Peyer's patch (tissue), 4 donors: Measurements from ENCODE around the gene CDKAL1. TPM values are rescaled to one million over a fixed set of nuclear protein-coding genes. Genes with fewer than 3 reads are reported as not detected.

Source experiments
- DNase-seq, 3 donors: peaks; one replicate each; pipeline ENCODE4 v3.0.0-alpha.2; 2017 to 2019
- H3K27ac ChIP-seq, 4 donors: fragments of 200-600 bp; sonication (generic); one replicate each; pipeline ENCODE4 v1.5.1; 2016 to 2019
- H3K27me3 ChIP-seq, 2 donors: fragments of 200-600 bp; sonication (generic); one replicate each; pipeline ENCODE4 v1.5.1; 2019
- H3K36me3 ChIP-seq, 3 donors: fragments of 200-600 bp; sonication (generic); one replicate each; pipeline ENCODE4 v1.5.1; 2016 to 2019
- H3K4me1 ChIP-seq, 4 donors: fragments of 200-600 bp; sonication (generic); one replicate each; pipeline ENCODE4 v1.5.1; 2016 to 2019
- H3K4me3 ChIP-seq, 4 donors: fragments of 200-600 bp; sonication (generic); 1 replicate in 3 of 4; 2 replicates in 1 of 4; pipeline ENCODE4 v1.5.1; 2016 to 2019; ENCODE audit warnings: mild to moderate bottlenecking in 1 of 4
- H3K9me3 ChIP-seq, 4 donors: fragments of 200-600 bp; sonication (generic); one replicate each; pipeline ENCODE4 v1.5.1; 2016 to 2019; ENCODE audit warnings: mild to moderate bottlenecking in 1 of 4
- POLR2A ChIP-seq, 2 donors: fragments of 450-650 bp; IDR thresholded peaks; one replicate each; pipeline ENCODE4 v1.5.1; 2017; ENCODE audit warnings: antibody characterized with exemption in 2 of 2, mild to moderate bottlenecking in 2 of 2, moderate library complexity in 2 of 2
- total RNA-seq, 4 donors: library from RNA; depleted of rRNA; stranded (reverse); fragments of >200 nt; gene quantifications; one replicate each; pipeline ENCODE4 v1.1.0, GENCODE V29; 2016
- TF ChIP-seq, protein P1 (sequence below), 6 experiments: fragments of 450-650 bp in 4 of 6; fragments of 200-600 bp in 2 of 6; sonication (generic) in 1 of 6; IDR thresholded peaks; one replicate each; pipeline ENCODE4 v1.5.1; 2017 to 2019; ENCODE audit warnings: antibody characterized with exemption in 6 of 6, mild to moderate bottlenecking in 3 of 6, moderate library complexity in 1 of 6

The CDKAL1 gene
- total RNA-seq, 4 donors from 2014 or later, result 10.3 to 31.4 (median 11.6) TPM

DNA sequence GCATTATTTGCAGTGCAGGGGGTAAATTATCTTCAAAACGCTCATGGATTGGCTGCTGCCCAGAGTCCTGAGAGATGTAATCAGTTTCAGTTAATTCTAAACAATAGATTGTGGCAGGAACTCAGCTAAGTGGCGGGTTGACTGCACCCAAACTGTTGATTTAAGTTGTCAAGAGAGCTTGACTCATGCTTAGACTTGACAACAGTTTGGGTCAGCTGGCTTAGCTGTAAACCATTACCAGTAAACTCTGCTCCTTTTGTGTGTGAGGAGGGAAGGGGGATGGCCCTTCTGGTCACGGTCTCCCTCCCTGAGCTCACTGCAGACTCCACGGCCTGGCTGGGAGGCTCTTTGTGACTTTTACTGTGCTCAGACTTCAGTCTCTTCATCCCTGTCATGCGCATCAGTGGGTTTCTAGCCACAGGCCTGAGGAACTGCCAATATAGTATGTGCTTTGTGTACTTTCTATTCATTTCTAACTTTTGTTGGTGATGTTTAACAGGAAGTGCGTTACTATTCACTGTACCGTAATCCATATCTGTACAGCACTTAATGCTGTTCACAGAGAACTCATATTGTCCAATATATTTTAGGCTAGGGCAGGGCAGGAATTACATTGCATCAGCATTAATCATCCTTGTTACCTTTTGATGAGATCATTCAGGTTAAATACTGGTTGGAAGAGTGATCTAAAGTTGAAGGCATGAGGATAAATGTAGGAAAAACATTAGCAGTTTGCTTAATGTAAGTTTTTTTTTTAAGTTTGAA, 488.3 kb downstream of the CDKAL1 start:
- H3K27me3 ChIP-seq, result no peaks in the 10 kb centered on the region
- H3K36me3 ChIP-seq, result no peaks in the 10 kb centered on the region
- no peaks in the 10 kb centered on the region for H3K9me3 ChIP-seq
- TF ChIP-seq, protein P1, sequence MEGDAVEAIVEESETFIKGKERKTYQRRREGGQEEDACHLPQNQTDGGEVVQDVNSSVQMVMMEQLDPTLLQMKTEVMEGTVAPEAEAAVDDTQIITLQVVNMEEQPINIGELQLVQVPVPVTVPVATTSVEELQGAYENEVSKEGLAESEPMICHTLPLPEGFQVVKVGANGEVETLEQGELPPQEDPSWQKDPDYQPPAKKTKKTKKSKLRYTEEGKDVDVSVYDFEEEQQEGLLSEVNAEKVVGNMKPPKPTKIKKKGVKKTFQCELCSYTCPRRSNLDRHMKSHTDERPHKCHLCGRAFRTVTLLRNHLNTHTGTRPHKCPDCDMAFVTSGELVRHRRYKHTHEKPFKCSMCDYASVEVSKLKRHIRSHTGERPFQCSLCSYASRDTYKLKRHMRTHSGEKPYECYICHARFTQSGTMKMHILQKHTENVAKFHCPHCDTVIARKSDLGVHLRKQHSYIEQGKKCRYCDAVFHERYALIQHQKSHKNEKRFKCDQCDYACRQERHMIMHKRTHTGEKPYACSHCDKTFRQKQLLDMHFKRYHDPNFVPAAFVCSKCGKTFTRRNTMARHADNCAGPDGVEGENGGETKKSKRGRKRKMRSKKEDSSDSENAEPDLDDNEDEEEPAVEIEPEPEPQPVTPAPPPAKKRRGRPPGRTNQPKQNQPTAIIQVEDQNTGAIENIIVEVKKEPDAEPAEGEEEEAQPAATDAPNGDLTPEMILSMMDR (IDR thresholded peaks at IDR 0.05), result no peak
- no peak for TF ChIP-seq POLR2A (IDR thresholded peaks at IDR 0.05)
- H3K4me3 ChIP-seq, result no peak overlapping the region
- DNase-seq, result peak in 1 of 3 donors; percentile 26
- peak overlapping the region in 1 of 4 donors; percentile 15 for H3K27ac ChIP-seq
- H3K4me1 ChIP-seq, result no peaks in the 10 kb centered on the region

GRCh38 chr6:21023210-21023609, 489.0 kb downstream of the CDKAL1 start:
- H3K4me3 ChIP-seq, result no peak overlapping the region
- no peaks in the 10 kb centered on the region for H3K9me3 ChIP-seq
- no peaks in the 10 kb centered on the region for H3K4me1 ChIP-seq
- TF ChIP-seq, protein P1 (IDR thresholded peaks at IDR 0.05), result no peak
- no peak for TF ChIP-seq POLR2A (IDR thresholded peaks at IDR 0.05)
- H3K27me3 ChIP-seq, result no peaks in the 10 kb centered on the region
- DNase-seq, result no peak
- H3K27ac ChIP-seq, result no peak overlapping the region
- H3K36me3 ChIP-seq, result no peaks in the 10 kb centered on the region

DNA sequence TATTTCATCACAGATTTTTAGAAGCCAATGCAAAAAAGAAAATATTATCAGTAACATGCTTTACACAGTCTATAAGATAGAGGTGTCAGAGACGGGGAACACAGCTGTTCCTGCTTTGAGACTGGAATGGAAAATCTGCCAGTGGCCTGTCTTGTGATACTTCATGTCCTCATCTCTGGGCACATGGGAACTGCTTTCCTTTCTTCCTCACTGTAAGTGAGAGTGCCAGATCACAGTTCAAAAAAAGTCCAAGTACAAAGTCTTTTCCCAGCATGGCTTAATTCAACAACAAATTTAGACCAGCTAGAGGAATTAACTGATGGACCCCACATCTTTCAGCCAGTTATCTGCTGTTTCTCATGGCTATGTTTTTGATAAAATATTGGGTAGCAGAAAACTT, 490.4 kb downstream of the CDKAL1 start:
- no peak for TF ChIP-seq POLR2A (IDR thresholded peaks at IDR 0.05)
- TF ChIP-seq, protein P1 (IDR thresholded peaks at IDR 0.05), result no peak
- H3K4me1 ChIP-seq, result no peaks in the 10 kb centered on the region
- no peak overlapping the region for H3K4me3 ChIP-seq
- no peaks in the 10 kb centered on the region for H3K27me3 ChIP-seq
- no peak for DNase-seq
- H3K36me3 ChIP-seq, result no peaks in the 10 kb centered on the region
- no peaks in the 10 kb centered on the region for H3K9me3 ChIP-seq
- no peak overlapping the region for H3K27ac ChIP-seq

GRCh38 chr6:21026576-21027273, 492.5 kb downstream of the CDKAL1 start:
- Histone ChIP-seq H3K4me3 (no peak overlapping the region), H3K4me1 (no peaks in the 10 kb centered on the region), H3K9me3 (no peaks in the 10 kb centered on the region), H3K27me3 (no peaks in the 10 kb centered on the region), H3K36me3 (no peaks in the 10 kb centered on the region), H3K27ac (no peak overlapping the region)
- no peak for DNase-seq
- no peak for TF ChIP-seq POLR2A (IDR thresholded peaks at IDR 0.05)
- TF ChIP-seq, protein P1 (IDR thresholded peaks at IDR 0.05), result no peak

- Histone ChIP-seq H3K27me3 (no peaks in the 10 kb centered on the region), H3K36me3 (no peaks in the 10 kb centered on the region), H3K4me1 (no peaks in the 10 kb centered on the region), H3K27ac (no peak overlapping the region), H3K4me3 (no peak overlapping the region), H3K9me3 (no peaks in the 10 kb centered on the region)
- DNase-seq, result no peak
- TF ChIP-seq, protein P1 (IDR thresholded peaks at IDR 0.05), result no peak
- TF ChIP-seq POLR2A (IDR thresholded peaks at IDR 0.05), result no peak
Measured at GRCh38 chr6:21027507-21027906, 493.2 kb downstream of the CDKAL1 start.
